NCI-H1105 treated with DMSO at 0.1 percent for 48 hours (cell line): ENCODE results near the gene MTCH2.
"Not testable (repeated sequence)": the region's sequence is repeated elsewhere in the genome, so short reads cannot be mapped to it uniquely, and the experiment has no call there.

Experiments
- DNase-seq: peaks from one replicate; lab custom pipeline; 2025; lab: John Stamatoyannopoulos, UW

MTCH2 gene

DNA sequence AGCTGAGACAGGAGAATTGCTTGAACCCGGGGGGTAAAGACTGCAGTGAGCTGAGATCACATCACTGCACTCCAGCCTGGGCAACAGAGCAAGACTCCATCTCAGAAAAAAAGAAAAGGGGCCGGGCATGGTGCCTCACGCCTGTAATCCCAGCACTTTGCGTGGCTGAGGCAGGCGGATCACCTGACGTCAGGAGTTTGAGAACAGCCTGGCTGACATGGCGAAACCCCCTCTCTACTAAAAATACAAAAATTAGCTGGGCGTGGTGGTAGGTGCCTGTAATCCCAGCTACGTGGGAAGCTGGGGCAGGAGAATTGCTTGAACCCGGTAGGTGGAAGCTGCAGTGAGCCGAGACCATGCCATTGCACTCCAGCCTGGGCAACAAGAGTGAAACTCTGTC is 6.0 kb downstream of the MTCH2 start:
- not testable (repeated sequence) for DNase-seq

DNA sequence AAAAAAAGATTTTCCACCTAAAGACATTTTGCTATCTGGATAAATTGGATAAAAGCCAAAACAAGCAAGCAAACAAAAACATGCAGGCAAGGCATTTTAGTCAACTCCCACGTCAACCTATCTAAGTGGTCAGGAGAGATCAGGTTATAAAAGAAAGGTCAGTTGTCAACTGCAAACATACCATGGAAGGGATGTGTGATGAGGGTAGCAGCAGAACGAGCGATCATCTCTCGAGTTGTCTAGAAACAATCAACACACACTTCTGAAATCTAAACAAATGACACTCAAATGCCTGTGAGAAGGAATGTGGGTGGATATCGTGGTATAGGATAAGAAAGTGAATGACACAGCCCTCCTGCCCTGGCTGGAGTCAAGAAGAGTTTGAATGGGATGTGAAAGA is 10.9 kb downstream of the MTCH2 start:
- no peak for DNase-seq

DNA sequence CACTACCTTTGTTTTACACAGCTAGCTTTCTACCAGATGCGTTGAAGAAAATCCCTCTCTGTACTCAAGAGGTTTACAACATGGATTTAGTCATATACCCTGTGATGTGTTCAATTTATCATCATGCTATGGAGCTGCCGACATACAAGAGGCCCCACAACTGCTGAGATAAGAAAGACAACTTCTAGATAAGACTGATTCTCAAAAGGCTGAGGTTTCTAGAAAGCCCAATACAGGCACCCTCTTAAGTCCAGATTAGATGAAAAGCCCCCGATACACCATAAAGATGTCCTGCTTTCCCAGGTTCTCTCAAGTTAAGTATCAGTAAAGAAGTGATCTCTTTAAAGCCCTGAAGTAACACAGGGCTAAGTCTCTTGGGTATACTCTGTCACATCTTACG is 14.3 kb downstream of the MTCH2 start:
- DNase-seq, result no peak

DNA sequence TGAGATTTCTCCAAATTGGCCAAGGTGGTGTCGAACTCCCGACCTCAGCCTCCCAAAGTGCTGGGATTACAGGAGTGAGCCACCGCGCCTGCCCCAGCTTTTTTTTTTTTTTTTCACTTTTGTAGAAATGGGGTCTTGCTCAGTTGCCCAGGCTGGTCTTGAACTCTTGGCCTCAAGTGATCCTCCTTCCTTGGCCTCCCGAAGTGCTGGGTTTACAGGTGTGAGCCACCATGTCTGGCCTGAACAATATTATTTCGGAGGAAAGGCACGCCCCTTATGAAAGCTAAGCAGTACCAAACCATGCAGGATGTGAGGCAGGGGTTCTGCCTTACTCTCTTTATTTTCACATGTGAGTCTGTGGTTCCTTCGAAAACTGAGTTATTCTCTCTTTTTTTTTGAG is 16.1 kb downstream of the MTCH2 start:
- DNase-seq, result no peak

DNA sequence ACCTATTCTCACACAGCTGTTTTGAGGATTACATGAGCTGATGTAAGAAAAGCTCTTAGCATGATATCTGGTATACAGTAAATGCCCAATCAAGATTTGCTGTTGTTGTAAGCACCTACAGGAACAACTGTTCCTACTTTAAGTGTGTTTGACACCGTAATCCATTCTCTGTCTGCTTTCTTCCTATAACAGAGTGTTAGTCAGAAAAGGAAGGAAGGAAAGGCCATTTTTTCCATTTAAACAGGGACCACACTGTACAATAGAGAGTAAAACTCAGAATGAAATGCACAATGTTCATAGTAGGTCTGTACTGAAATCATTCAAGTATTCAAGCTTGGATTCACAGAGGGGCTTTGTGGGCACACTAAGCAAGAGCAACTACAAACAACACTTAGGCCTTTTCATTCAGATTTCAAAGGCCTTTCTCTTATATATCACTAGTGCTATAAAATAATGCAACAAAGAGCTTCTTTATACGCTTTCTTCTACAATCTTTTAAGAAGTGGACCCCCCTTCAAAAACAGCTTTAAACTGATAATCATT is 21.5 kb downstream of the MTCH2 start:
- DNase-seq, result no peak

DNA sequence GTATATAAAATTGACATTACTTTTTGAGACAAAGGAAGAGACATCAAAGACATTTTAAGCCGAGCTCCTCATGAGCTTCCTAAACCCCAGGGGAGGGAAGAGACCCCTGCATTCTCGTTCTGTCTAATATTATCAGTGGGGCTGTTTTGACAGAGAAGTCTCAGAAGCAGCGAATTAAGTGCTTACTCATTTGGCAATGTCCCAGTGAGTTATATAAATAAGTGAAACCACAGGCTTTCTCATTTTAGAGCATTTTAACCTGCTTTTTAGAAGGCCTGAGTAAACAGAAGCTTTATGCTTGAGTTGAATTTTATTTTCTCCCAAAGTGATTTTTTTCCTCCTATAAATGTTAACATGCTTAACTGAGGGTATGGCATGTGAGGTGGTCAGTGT is 24.9 kb downstream of the MTCH2 start:
- DNase-seq, result no peak

DNA sequence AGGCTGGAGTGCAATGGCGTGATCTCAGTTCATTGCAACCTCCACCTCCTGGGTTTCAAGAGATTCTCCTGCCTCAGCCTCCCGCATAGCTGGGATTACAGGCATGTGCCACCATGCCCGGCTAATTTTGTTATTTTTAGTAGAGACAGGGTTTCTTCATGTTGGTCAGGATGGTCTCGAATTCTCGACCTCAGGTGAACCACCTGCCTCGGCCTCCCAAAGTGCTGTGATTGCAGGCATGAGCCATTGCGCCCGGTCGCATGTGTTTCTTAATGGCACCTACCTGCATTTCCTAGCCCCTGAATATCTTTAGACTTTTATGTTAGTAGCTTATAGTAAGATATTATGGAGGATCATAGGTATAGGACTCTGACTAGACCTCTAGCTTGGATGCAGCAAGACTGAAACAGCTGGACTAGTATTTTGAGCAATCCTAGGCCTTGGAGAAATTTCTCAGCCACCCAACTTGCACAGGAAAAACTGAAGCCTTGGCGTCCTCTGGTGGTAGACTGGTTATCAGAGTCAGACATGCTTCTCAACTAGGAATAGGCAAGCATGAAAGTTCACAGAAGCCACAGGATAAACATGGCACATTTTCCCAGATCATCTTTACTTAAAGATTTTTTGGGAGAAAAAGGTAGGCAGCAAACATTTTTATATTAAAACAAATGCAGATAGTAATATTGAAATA is 25.5 kb downstream of the MTCH2 start:
- DNase-seq, result peak; percentile 15

DNA sequence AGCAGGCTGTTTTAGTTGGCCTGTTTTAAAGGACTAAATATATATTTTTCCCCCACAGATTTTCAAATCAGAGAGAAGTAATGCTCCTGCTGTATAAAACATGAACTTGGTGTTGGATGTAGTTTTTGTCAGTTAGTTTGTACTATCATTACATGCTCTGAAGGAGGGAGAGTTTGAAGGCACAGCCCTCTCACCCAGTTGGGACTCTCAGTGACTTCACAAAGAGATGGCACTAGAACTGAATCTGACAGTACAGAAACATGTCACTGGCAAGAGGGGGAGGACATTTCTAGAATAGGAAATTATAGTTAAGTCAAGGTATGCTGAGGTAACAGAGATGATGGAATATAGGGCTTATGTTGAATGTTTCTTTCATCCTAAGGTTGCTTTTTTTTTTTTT is 27.1 kb downstream of the MTCH2 start:
- no peak for DNase-seq

DNA sequence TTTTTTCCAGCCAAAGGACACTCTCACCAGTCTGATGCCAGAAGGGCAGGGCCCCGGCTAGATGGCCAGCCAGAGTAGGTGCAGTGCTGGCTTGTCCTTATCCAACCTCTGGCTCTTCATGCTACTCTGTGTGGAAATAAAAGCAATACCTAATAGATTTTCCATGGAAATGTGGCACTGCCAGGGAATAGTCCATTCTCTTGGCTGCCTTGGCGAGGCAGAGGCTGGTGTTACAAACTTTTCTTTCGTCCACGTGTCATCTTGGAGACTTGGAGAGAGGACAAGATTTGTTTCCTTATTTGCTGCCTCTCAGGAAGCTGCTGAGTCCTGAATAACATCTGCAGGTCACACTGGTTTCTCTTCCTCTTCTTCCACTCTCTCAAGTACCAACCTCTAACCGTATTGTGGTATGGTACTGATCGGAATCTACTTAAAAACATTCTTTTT is 31.0 kb downstream of the MTCH2 start:
- DNase-seq, result no peak

DNA sequence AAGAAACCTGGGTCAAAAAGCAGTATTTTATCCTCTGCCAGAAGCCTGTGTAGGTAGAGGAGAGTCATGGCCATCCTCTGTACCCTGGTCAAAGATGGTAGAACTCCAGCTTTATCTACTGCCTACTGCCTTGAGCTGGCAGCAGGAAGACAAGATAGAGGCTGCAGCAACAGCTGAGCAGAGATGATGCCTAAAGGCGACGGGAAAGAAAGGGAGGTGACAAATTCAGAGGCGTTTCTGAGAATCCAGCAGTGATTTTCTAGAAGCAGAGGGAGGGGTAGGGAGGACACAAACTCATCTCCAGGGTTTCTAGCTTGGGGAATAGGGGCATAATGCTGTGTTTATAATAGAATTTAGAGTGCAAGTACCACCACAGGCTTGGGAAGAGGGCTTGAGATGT is 32.7 kb downstream of the MTCH2 start:
- no peak for DNase-seq

DNA sequence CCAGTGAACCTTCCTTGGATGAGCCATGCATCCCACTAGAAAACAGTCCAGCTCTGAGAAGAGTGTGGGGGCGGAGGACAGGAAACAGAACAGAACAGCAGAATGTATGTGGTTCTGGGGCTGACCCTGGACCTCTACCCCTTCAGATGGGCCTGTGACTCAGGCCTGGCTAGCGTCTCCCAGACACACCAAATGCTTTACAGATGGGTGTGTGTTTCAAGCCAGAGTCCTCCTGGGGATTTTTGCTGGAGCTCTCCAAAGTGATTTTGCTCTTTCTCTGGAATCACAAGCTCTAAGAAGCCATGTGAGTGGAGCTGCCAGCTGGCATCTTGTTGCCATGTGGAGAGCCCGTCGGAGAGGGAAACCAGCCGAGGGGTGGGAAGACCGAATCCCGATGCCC is 35.0 kb downstream of the MTCH2 start:
- DNase-seq, result no peak

DNA sequence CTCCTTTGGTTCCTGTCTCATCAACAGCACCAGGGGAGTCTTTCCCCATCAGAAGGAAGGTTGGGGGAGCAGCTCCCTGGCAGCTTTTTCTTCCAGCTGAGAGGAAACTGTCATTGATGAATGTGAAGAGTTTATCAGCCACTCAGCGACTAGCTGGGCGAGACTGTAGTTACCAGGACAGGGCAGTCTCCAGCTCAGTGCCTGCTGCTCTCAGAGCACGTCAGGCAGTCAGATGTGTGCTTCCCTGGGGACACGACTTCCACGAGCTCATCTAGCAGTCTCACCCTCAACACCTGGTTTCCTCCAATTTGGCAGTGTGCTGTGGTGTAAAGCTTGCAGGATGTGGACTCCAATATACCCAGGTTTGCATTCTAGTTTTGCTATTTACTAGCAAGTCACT is 35.6 kb downstream of the MTCH2 start:
- no peak for DNase-seq

DNA sequence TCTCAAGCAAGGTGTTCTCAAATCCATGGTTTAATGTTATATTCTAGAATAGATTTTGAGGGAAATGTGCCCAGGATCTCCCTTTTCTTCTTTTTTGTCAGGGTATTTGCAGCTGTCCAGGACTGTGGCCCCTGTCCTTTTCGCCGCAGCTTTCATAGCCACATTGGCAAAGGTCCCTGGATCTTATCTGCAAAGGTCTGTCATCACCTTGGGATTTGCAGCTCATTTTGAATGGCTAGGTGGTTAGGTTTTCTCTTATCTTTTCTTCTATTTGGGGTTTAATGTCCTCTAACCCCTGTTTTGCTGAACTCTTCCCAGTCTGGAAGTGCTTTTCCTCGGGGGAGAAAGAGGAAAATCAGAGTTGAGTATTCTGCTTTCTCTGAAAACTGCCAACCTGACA is 36.4 kb downstream of the MTCH2 start:
- no peak for DNase-seq

DNA sequence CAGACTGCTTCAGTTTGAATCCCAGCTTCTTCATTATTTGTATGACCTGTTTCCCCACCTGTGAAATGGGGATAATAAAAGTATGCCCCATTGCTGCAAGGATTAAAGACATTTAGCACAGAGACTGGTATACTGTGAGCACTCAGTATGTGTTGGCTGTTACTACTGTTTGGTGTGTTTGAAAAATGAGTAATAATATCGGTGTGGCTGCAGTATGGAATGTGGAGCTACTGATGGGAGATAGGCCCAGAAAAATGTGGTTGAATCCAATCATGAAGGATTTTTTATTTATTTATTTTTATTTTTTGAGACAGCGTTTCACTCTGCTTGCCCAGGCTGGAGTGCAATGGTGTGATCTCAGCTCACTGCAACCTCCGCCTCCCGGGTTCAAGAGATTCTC is 39.1 kb downstream of the MTCH2 start:
- DNase-seq, result no peak

DNA sequence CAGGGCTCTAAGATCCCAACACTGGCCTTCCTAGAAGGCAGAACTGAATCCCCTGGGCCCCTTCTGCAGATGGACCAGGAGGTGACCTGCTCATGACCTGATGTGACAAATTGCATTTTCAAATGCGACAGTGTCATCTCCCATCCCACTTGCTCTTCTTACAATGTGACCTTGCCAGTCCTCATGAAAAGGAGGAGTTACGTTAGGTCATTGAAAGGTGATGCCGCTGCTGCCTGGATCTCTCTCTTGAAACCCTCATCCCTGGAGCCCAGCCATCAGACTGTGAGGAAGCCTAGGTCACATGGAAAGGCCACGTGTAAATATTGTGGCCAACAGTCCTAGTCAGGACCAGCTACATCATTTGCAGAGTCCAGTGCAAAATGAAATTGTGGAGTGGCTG is 42.5 kb downstream of the MTCH2 start:
- DNase-seq, result no peak

DNA sequence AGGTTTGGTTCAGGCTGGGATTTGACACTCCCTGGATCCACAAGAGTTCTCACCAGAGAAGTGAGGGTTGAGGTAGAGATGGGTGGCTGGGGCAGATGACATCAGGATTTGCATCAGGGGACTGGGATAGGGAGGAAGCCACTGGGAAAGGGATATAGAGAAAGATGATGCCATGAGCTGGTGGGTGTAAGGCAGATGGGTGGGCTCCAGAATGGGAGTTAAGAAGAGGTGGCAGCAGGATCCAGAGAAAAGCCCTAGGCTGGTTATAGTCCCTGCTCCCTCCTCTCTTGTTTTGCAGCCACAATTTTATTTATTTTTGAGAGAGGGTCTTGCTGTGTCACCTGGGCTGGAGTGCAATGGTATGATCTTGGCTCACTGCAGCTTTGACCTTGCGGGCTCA is 46.4 kb downstream of the MTCH2 start:
- no peak for DNase-seq

DNA sequence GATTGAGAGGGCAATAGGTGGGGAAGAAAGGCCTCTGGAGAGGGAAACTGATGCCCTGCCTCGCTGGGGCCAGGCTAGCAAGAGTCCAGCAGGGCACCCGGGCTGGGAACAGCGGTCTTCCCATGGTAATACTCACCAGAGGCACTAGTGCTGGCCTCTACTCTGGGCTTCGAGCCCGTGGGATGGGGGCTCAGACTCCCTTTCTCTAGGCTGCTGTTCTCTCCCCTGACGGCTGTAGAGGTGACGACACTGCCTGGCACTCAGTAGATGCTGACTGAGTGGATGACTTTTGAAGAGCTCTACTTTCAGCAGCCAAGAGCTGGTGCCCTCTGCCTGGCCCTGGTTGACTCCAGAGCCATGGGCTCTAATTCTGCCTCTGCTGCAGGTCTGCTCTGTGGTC is 47.3 kb downstream of the MTCH2 start:
- no peak for DNase-seq

DNA sequence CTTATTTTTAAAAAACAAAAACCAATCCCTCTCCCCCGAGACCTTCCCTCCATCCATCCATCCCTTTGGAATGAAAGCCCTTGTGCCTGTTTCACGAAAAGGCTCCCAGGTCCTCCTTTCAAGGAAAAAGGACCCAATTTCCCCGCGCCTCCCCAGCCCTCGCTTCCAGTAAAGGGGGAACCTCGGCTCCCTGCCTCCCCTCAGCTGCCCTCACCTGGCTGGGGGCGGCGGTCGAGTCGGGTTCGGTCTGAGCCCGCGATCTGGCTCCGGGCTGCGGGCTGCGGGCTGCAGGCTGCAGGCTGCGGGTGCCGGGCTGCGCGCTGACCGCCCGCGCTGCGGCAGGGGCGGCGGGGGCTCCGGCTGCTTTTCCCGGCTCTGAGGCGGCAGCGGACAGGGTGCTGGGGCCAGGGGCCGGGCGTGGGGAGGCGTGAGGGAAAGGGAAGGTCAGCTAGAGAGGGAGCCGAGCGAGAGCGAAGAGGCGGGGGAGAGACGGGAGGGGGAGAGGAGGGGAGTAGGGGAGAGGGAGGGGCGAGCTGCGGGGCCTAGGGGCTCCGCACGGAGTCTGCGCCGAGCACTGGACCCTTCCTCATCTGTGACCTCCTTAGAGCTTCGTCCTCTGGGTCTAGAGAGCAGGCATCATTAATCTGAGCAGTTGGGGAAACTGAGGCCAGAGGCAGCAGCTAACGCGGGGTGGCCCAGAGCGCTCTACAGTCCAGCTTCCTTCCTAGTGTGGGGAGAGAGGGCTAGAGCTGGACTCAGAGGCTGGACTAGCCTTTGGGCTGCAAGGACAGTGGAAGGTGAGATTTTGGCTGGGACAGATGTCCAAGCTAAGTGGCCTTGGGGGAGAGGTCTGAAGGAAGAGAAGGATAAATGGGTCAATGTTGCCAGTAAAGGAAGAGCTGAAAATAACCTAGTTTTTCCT is 48.2 kb downstream of the MTCH2 start, which contains the start of gene C1QTNF4:
Gene C1QTNF4, minus strand, starts transcription at position 478 of the 922 bp plus-strand sequence. CDS start 3,601 bp downstream, outside the sequence.
- DNase-seq, result no peak

DNA sequence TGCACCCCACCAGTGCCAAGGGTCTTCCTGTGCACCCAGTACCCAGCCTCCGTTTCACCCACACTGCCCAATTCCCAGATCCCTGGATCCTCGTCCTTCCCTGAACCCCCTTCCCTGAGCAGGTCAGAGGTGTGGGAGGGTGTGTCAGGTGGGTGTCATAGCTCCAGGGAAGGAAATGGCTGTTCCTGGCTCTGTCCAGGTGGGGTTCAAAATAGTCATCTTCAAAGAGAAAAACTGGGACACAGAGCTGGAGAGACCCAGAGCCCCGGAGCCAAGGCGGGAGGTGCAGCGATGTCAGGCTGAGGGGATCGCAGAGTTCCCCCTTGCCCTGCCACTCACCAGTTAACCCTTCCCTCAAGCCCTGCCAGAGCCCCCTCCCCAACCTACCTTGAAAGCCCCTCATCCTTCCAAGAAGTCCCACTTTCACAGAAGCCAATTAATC is 48.8 kb downstream of the MTCH2 start:
- peak; percentile 6 for DNase-seq

DNA sequence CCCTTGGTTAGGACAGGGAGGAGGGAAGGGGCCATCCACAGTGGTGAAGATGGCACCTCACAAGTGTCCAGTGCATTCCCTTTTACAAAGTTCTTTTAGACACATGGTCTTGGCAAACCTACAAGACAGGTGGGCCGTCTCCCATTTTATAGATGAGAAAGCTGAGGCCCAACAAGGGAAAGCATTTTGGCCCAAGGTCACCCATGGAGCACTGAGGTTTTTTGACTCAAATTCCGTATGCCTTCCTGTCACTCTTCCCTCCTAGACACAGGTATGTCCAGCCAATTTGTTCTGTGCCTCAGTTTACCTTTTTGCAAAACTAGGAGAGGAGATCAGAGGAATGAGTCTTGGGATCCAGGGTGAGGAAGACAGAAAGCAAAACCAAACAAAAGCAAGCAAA is 49.4 kb downstream of the MTCH2 start:
- no peak for DNase-seq

DNA sequence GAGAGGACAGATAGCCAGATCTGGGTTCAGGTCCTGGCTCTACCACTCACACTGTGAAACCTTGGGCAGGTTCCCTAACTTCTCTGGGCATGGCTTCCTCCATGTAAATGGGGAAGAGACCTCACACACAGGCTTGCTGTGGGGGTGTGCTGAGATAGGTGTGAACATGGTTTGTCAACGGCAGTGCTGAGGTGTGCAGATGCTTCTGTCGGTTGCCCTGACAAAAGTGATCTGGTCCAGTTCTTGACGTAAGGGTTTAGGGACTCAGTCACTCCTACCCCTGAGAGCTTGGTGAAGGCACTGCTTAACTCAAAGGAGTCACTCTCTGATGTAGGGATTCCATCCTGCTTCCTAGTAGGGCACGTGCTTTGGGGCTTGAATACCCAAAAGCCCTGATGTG is 50.1 kb downstream of the MTCH2 start:
- no peak for DNase-seq

DNA sequence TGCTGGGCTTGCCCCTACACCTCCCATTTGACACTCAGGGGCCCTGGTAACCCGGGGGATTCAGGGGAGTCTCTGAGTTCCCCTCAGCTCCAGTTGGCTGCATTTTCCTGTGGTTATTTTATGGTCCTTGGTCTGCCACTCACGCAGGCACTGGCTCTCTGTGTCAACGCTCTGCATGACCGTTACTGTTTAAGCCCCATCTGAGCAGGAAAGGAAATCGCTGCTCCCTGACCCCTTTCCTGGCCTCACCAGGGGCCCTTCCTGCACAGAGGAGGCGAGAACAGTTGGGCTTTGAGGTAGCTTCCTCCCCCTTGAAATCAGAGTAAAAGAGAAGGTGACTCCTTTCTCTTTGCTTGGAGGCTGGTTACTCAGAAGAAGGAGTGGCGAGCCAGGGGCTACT is 50.6 kb downstream of the MTCH2 start:
- DNase-seq, result no peak
